GM18951 (cell line): Measurements from ENCODE around the gene DDX21.

Experiments used
- POLR2A ChIP-seq: IDR thresholded peaks from 4 replicates; pipeline ENCODE4 v1.6.1; 2011; ENCODE audit warnings: mild to moderate bottlenecking; ENCODE audit not compliant: insufficient read length, insufficient read depth; ENCODE audit errors: extremely low read depth
- in situ Hi-C: fragments of 300-500 bp; cut with MboI; formaldehyde crosslinking; loops from one replicate; pipeline ENCODE4 v1.12.0; 2022; ENCODE audit warnings: low sequenced_read_pairs, mixed read lengths, inconsistent platforms; ENCODE audit not compliant: unreplicated experiment

DDX21 gene

GRCh38 chr10:68959695-68960527, 3.9 kb downstream of the DDX21 start:
- TF ChIP-seq POLR2A: no peak
- in situ Hi-C loops: no loop called here

GRCh38 chr10:68963151-68963550, 7.2 kb downstream of the DDX21 start:
- no peak for TF ChIP-seq POLR2A
- in situ Hi-C loops: no loop called here

DNA sequence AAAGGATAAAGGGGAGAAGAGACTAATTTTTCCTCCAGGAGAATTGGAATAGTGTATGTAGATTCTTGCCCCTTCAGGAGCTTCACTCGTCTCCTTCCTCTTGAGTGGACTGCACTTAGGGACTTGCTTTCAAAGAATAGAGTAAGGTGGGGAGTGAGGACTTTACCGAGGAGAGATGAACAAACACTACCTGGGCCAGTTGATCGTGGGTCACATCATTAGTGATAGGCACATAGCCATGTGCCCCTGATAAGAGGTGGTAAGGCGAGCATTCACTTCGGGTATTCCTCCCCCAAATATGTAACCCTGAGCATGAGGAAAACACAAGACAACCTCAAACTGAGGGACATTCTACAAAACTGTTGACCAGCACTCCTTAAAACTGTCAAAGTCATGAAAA, 18.0 kb downstream of the DDX21 start:
- in situ Hi-C loops: no loop called here
- TF ChIP-seq POLR2A: no peak

GRCh38 chr10:68975936-68976473, 20.0 kb downstream of the DDX21 start:
- in situ Hi-C loops: loop anchor here (25.0 kb wide), 1 partner anchor 411 kb away; no protein-coding TSS in a partner anchor

DNA sequence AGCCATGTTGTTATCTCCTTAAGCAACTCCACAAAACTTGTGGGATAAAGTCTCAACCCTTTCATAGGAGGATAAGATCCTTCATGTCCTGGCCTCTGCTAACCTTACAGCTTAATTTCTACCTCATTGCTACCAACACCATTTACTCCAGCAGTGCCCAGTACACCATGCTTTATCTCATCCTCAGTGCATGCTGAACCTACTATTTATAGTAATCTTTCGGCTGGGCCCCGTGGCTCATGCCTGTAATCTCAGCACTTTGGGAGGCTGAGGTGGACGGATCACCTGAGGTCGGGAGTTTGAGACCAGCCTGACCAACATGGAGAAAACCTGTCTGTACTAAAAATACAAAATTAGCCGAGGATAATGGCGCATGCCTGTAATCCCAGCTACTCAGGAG, 23.8 kb downstream of the DDX21 start:
- in situ Hi-C loops: loop anchor here (25.0 kb wide), 1 partner anchor 408 kb away; no protein-coding TSS in a partner anchor

DNA sequence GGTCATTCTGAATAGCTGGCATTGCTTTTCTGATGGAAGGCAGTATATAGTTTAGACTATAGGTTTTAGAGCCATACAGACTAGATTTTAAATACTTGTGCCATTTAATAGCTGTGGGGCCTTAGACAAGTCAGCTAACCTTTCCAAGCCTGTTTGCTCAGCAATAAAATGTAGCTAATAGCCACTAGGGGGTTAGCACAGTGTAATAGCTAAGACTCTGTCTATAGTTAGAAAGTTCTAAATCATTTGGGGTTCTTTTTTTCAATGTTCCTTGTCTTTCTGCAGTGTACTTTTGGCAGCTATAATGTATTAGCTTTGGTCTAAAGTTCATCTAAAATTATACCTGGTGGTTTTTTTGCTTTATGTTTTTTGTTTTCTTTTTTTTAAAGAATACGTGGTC, 25.1 kb downstream of the DDX21 start:
- no peak for TF ChIP-seq POLR2A
- in situ Hi-C loops: loop anchor here (25.0 kb wide), 1 partner anchor 406 kb away; no protein-coding TSS in a partner anchor

- in situ Hi-C loops: loop anchor here (25.0 kb wide), 1 partner anchor 405 kb away; no protein-coding TSS in a partner anchor
- no peak for TF ChIP-seq POLR2A
Observed at GRCh38 chr10:68982389-68982788, 26.4 kb downstream of the DDX21 start.

GRCh38 chr10:68987611-68988010, 31.6 kb downstream of the DDX21 start:
- no peak for TF ChIP-seq POLR2A
- in situ Hi-C loops: loop anchor here (25.0 kb wide), 1 partner anchor 400 kb away; no protein-coding TSS in a partner anchor

DNA sequence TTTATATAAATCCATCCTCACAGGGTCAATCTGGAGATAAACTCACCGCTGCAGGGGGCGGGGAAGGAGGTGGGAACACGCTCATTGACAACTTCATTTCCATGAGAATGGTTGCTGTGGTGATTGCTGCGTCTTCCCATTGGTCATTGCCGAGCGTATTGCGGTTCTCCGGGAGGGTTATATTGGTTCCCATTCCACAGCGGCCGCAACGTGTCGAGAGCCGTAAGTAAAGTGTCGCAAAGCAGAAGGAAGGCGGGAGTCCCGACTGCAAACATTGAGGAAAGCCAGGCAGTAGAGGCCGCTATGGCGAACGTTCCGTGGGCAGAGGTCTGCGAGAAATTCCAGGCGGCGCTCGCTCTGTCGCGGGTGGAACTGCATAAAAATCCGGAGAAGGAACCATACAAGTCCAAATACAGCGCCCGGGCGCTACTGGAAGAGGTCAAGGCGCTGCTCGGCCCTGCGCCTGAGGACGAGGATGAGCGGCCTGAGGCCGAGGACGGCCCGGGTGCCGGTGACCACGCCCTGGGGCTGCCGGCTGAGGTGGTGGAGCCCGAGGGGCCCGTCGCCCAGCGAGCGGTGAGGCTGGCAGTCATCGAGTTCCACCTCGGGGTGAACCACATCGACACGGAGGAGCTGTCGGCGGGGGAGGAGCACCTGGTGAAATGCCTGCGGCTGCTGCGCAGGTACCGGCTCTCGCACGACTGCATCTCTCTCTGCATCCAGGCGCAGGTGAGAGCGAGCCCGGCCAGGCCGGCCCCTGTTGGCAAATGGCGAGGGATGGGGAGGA, 32.8 kb downstream of the DDX21 start, which contains the start of gene KIFBP:
TSS of gene KIFBP (plus strand) at position 274 of the 787 bp plus-strand sequence. CDS start at position 304, 30 bp downstream.
- in situ Hi-C loops: loop anchor here (25.0 kb wide), 1 partner anchor 399 kb away; no protein-coding TSS in a partner anchor
- TF ChIP-seq POLR2A: peak; percentile 76

DNA sequence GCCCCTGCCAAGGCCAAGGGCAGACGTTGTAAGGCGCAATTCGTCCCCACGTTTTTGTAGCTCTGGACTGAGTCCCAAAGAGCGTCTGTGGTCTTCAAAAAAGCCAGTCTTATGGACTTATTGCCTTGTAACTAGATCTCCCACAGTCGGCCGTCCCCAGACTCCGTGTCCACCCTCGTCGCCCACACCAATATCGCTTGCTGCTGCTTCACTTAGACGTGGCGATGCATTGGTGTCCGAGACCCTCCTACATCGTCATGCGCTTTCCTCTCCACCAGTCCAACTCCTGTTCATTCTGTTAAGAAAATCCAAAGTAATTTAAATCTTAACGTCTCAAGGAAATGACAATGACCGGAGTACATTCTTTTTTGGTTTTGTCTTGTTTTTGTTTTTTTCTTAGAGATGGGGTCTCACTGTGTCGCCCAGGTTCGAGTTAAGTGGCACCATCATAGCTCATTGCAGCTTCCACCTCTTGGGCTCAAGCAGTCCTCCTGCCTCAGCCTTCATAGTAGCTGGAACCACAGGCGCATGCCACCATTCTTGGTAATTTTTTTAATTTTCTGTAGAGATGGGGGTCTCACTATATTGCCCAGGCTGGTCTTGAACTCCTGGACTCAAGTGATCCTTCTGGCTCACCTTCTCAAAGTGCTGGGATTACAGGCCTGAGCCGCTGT, 33.5 kb downstream of the DDX21 start:
- TF ChIP-seq POLR2A: no peak
- in situ Hi-C loops: loop anchor here (25.0 kb wide), 1 partner anchor 398 kb away; no protein-coding TSS in a partner anchor

DNA sequence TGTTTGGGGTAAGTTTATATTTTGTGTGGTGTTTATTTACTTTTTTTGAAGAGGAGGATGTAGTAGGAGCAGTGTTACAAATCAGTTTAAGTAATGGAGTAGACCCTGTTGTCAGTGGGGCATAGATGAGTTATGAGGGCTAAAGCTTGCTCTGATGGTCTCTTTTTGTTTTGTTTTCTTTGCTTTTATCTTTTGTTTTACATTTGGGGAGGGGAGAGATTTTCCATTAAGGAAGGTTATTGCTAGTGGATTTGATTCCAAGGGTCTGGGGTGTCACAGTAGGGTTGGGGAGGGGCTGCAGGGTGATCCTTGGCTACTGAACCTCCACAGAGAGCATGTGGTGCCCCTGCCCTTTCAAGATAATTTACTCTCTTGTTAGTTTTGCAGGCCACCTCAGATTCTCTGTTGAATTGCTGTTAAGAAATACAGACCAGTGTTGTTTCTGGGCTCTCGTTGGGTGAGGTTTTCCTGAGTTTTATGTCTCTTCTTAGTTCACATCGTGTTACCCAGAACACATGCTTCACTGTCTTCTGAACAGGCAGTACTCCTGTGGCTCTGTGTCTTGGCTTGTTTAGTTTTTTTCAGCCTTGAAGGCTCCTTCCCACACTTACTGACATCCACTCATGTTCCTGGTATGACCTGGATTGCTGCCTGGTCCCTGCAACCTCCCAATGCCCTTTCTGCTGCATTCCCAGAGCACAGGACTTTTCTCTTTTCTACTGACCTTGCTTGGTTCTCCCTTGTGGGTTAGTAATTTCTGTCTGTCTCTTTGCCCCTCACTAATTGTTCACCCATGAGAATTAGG, 36.9 kb downstream of the DDX21 start:
- TF ChIP-seq POLR2A: no peak
- in situ Hi-C loops: loop anchor here (25.0 kb wide), 1 partner anchor 394 kb away; no protein-coding TSS in a partner anchor

- in situ Hi-C loops: loop anchor here (25.0 kb wide), 1 partner anchor 390 kb away; no protein-coding TSS in a partner anchor
- no peak for TF ChIP-seq POLR2A
Observed at GRCh38 chr10:68997211-68997610, 41.2 kb downstream of the DDX21 start.
